PC-9 (cell line): ENCODE data around the gene TNFSF13B. TPM values are rescaled to one million over a fixed set of nuclear protein-coding genes. Genes with fewer than 3 reads are reported as not detected.
"Not testable (repeated sequence)": the region's sequence is repeated elsewhere in the genome, so short reads cannot be mapped to it uniquely, and the experiment has no call there.

ENCODE experiments used
- BruUV-seq: library from RNA; stranded (reverse); fragments of 400-500 nt; replicated peaks from 2 replicates; lab custom pipeline; 2021; lab: Mats Ljungman, UMichigan
- CTCF ChIA-PET: fragments of 300-600 bp; sonication (Branson Sonifier 250); formaldehyde crosslinking; loops from one replicate; lab custom pipeline; 2022; ENCODE audit warnings: antibody characterized with exemption; lab: Charles Lee
- POLR2A ChIA-PET: fragments of 300-600 bp; sonication (Branson Sonifier 250); formaldehyde crosslinking; loops from one replicate; lab custom pipeline; 2022; ENCODE audit warnings: antibody characterized with exemption; ENCODE audit not compliant: unreplicated experiment; lab: Charles Lee
- DNase-seq, 2 experiments: peaks; one replicate each; pipeline versions ENCODE4 v3.0.0 to v3.0.0-alpha.2; 2015 to 2022; ENCODE audit warnings: mixed read lengths in 1 of 2
- H2AFZ ChIP-seq: fragments of 200-600 bp; sonication (generic); 2 replicates; pipeline ENCODE4 v1.8.1; 2017; ENCODE audit warnings: antibody characterized with exemption
- H3F3A ChIP-seq: fragments of 200-600 bp; sonication (generic); 2 replicates; pipeline ENCODE4 v1.8.1; 2017; ENCODE audit warnings: antibody characterized with exemption, mild to moderate bottlenecking, low read depth; ENCODE audit not compliant: insufficient read depth
- H3K27ac ChIP-seq: fragments of 200-600 bp; sonication (generic); 2 replicates; pipeline ENCODE4 v1.6.1; 2016; ENCODE audit warnings: mixed run types
- H3K27me3 ChIP-seq: fragments of 200-600 bp; sonication (generic); 2 replicates; pipeline ENCODE4 v1.6.1; 2016; ENCODE audit warnings: low read depth, mixed run types; ENCODE audit not compliant: insufficient read depth
- H3K36me3 ChIP-seq: fragments of 200-600 bp; sonication (generic); 2 replicates; pipeline ENCODE4 v1.6.1; 2016; ENCODE audit warnings: low read depth, mixed run types
- H3K4me1 ChIP-seq: fragments of 200-600 bp; sonication (generic); replicated peaks from 2 replicates; pipeline ENCODE4 v1.6.1; 2016; ENCODE audit warnings: mixed run types; ENCODE audit not compliant: insufficient read depth
- H3K4me2 ChIP-seq: fragments of 200-600 bp; sonication (generic); 2 replicates; pipeline ENCODE4 v1.6.1; 2017; ENCODE audit warnings: mixed run types
- H3K4me3 ChIP-seq: fragments of 200-600 bp; sonication (generic); 2 replicates; pipeline ENCODE4 v1.6.1; 2016; ENCODE audit warnings: mixed run types
- H3K79me2 ChIP-seq: fragments of 200-600 bp; sonication (generic); 2 replicates; pipeline ENCODE4 v1.6.1; 2017; ENCODE audit warnings: low read depth, mixed run types
- H3K9me2 ChIP-seq: fragments of 200-600 bp; sonication (generic); 2 replicates; pipeline ENCODE4 v1.8.1; 2017; ENCODE audit warnings: mild to moderate bottlenecking; ENCODE audit not compliant: insufficient read depth
- H3K9me3 ChIP-seq: fragments of 200-600 bp; sonication (generic); 2 replicates; pipeline ENCODE4 v1.8.1; 2016; ENCODE audit warnings: low read depth; ENCODE audit not compliant: insufficient read depth
- H4K20me1 ChIP-seq: fragments of 200-600 bp; sonication (generic); 2 replicates; pipeline ENCODE4 v1.8.1; 2017; ENCODE audit not compliant: insufficient read depth
- EZH2 ChIP-seq: fragments of 200-600 bp; sonication (generic); IDR thresholded peaks from 2 replicates; pipeline ENCODE4 v1.8.0; 2017; ENCODE audit warnings: antibody characterized with exemption, low read depth
- intact Hi-C: fragments of 100-400 bp; cut with micrococcal nuclease; formaldehyde crosslinking; loops from one replicate; pipeline ENCODE4 v1.10.0; 2022; ENCODE audit not compliant: unreplicated experiment
- total RNA-seq: library from RNA; stranded (reverse); gene quantifications from 2 replicates; pipeline ENCODE4 v1.2.3, GENCODE V29; 2021
- TF ChIP-seq, protein P1 (sequence below): fragments of 200-600 bp; sonication (generic); conservative IDR thresholded peaks from 2 replicates; pipeline ENCODE4 v1.6.1; 2017; ENCODE audit warnings: mixed run types, antibody characterized with exemption, mild to moderate bottlenecking, moderate library complexity

Gene TNFSF13B
- total RNA-seq, 1 experiment from 2014 or later, result 2.0 TPM

DNA sequence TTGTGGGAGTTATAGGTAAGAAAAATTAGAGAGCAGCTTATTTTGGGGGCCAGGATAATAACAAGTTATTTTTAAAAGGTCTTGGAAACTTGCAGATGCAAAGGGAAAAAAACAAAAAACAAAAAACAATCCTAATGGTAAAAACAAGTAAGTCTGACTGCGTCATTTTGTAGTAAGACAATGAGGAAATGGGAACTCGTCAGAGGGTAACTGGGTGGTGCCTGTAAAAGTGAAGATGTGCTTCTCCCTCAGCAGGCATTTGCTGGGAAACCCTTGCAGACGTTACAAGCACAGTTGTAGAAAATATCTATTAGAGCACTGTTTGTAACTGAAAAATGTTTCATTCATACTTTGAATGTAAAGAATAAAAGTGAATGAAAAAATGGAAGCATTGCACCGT, 2.2 kb upstream of the TNFSF13B start:
- Histone ChIP-seq H3K9me2 (no peaks in the 10 kb centered on the region), H2AFZ (no peak overlapping the region), H3K9me3 (no peaks in the 10 kb centered on the region), H3K79me2 (no peaks in the 10 kb centered on the region), H3K27me3 (no peaks in the 10 kb centered on the region), H3K4me1 (peaks cover 4% of the 10 kb centered on the region; the same call in 1 of the 2 replicates), H3K4me2 (no peak overlapping the region), H3F3A (no peaks in the 10 kb centered on the region; the same call in 1 of the 2 replicates), H3K4me3 (no peak overlapping the region), H3K27ac (no peak overlapping the region), H3K36me3 (no peaks in the 10 kb centered on the region), H4K20me1 (no peaks in the 10 kb centered on the region)
- BruUV-seq, result no TSS peak
- ChIA-PET CTCF (no interaction called here), POLR2A (no interaction called here)
- TF ChIP-seq, protein P1, sequence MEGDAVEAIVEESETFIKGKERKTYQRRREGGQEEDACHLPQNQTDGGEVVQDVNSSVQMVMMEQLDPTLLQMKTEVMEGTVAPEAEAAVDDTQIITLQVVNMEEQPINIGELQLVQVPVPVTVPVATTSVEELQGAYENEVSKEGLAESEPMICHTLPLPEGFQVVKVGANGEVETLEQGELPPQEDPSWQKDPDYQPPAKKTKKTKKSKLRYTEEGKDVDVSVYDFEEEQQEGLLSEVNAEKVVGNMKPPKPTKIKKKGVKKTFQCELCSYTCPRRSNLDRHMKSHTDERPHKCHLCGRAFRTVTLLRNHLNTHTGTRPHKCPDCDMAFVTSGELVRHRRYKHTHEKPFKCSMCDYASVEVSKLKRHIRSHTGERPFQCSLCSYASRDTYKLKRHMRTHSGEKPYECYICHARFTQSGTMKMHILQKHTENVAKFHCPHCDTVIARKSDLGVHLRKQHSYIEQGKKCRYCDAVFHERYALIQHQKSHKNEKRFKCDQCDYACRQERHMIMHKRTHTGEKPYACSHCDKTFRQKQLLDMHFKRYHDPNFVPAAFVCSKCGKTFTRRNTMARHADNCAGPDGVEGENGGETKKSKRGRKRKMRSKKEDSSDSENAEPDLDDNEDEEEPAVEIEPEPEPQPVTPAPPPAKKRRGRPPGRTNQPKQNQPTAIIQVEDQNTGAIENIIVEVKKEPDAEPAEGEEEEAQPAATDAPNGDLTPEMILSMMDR, result no peak
- TF ChIP-seq EZH2, result no peak
- intact Hi-C loops, result no loop called here
- DNase-seq, result no peak

DNA sequence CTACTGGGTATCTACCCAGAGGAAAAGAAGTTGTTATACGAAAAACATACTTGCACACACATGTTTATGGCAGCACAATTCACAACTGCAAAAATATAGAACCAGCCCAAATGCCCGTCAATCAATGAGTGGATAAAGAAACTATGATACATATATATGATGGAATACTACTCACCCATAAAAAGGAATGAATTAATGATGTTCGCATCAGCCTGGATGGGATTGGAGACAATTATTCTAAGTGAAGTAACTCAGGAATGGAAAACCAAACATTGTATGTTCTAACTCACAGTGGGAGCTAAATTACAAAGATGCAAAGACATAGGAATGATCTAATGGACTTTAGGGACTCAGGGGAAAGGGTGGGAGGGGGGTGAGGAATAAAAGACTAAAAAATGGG, 1.7 kb upstream of the TNFSF13B start:
- H3K36me3 ChIP-seq, H3F3A ChIP-seq, H3K4me2 ChIP-seq, BruUV-seq, H3K9me3 ChIP-seq, POLR2A ChIA-PET, H3K4me3 ChIP-seq, H3K4me1 ChIP-seq, H3K79me2 ChIP-seq, DNase-seq, H3K27me3 ChIP-seq, H3K9me2 ChIP-seq, intact Hi-C loops, H2AFZ ChIP-seq, H4K20me1 ChIP-seq, H3K27ac ChIP-seq, CTCF ChIA-PET: not testable (repeated sequence)

DNA sequence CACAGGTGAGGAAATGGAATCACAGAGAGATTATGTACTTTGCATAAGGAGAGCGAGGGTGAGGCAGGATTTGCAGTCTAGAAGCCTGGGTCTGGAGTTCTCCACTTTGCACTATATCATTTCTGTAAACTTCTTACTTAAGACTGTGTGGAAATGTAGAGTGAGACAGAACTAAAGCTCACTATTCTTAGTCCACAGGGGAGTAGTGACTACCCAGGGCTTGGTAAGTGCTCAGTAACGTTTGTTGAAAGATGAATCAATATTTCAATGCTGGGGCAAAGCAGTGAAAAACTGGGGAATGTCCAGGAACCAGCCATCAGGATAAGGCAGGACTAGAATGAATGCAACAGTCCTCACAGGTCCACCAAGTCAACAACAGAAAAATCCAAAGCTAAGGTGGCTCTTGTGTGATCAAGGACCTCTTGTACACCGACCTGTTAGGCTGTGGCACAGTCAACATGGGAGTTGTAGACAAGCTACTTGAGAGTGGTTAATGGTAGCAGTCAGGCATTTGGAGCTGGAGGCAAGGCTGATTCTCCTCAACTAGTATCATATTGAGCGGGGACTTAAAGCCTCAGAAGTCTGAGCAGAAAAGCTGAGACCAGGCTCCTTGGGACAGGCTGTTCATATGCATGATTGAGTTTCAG, 929 bp upstream of the TNFSF13B start:
- no peaks in the 10 kb centered on the region for H3K79me2 ChIP-seq
- peaks cover 5% of the 10 kb centered on the region; the same call in 1 of the 2 replicates for H3K4me1 ChIP-seq
- no peak overlapping the region for H2AFZ ChIP-seq
- CTCF ChIA-PET, result no interaction called here
- no peaks in the 10 kb centered on the region for H3K9me3 ChIP-seq
- TF ChIP-seq, protein P1, result no peak
- TF ChIP-seq EZH2, result no peak
- no peaks in the 10 kb centered on the region for H3K27me3 ChIP-seq
- intact Hi-C loops, result no loop called here
- H3K36me3 ChIP-seq, result no peaks in the 10 kb centered on the region
- H3K4me2 ChIP-seq, result no peak overlapping the region
- no TSS peak for BruUV-seq
- no peak overlapping the region for H3K4me3 ChIP-seq
- no peaks in the 10 kb centered on the region for H3K9me2 ChIP-seq
- no peaks in the 10 kb centered on the region for H4K20me1 ChIP-seq
- POLR2A ChIA-PET, result no interaction called here
- no peaks in the 10 kb centered on the region; the same call in 1 of the 2 replicates for H3F3A ChIP-seq
- DNase-seq, result no peak
- H3K27ac ChIP-seq, result no peak overlapping the region

DNA sequence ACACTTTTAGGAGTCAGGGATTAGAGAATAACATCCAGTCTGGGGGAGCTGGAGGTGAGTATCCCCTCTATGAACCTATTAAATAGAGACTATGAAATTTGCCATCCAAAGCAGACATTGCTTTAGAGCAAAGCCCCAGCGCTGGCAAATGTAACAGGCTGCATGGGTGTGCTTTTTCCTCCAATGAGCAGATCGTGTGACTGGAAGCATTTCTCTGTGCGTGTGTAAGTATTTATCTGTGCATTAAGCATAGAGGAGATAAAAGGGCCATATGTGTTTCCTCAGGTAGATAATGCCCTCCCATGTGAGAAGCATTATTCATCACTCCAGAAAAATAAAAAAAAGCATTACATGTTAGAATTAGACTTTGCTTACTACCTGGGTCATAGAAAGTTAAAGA, 924 bp downstream of the TNFSF13B start:
- H3K9me2 ChIP-seq, result no peaks in the 10 kb centered on the region
- ChIA-PET CTCF (no interaction called here), POLR2A (no interaction called here)
- no peak overlapping the region for H2AFZ ChIP-seq
- no peaks in the 10 kb centered on the region for H3K36me3 ChIP-seq
- intact Hi-C loops, result no loop called here
- no peaks in the 10 kb centered on the region for H4K20me1 ChIP-seq
- H3K27me3 ChIP-seq, result no peaks in the 10 kb centered on the region
- no peak overlapping the region for H3K4me3 ChIP-seq
- BruUV-seq, result no TSS peak
- H3F3A ChIP-seq, result no peaks in the 10 kb centered on the region; the same call in 1 of the 2 replicates
- TF ChIP-seq EZH2, result no peak
- TF ChIP-seq, protein P1, result no peak
- no peak overlapping the region for H3K27ac ChIP-seq
- peaks cover 5% of the 10 kb centered on the region; the same call in 1 of the 2 replicates for H3K4me1 ChIP-seq
- H3K79me2 ChIP-seq, result no peaks in the 10 kb centered on the region
- DNase-seq, result no peak
- no peak overlapping the region for H3K4me2 ChIP-seq
- no peaks in the 10 kb centered on the region for H3K9me3 ChIP-seq
